OCI-LY1 (cell line): ENCODE measurements around the gene SCN1B.

Experiments
- H2AFZ ChIP-seq: fragments of 200-600 bp; sonication (generic), shearing (Covaris generic); 2 replicates; pipeline ENCODE4 v1.6.0; 2014; ENCODE audit warnings: antibody characterized with exemption, mild to moderate bottlenecking, low read length
- H3F3A ChIP-seq: fragments of 200-600 bp; sonication (generic), shearing (Covaris generic); 2 replicates; pipeline ENCODE4 v1.6.0; 2014; ENCODE audit warnings: mild to moderate bottlenecking, antibody characterized with exemption, low read length, moderate library complexity; ENCODE audit not compliant: insufficient read depth
- H3K27ac ChIP-seq: fragments of 200-600 bp; sonication (generic); 2 replicates; pipeline ENCODE4 v1.5.1; 2014; ENCODE audit warnings: low read length, mixed run types, mild to moderate bottlenecking, low read depth; ENCODE audit not compliant: poor library complexity, severe bottlenecking
- H3K27me3 ChIP-seq: fragments of 200-600 bp; sonication (generic); 2 replicates; pipeline ENCODE4 v1.6.0; 2014; ENCODE audit warnings: antibody characterized with exemption, mild to moderate bottlenecking, low read length, moderate library complexity; ENCODE audit not compliant: insufficient read depth
- H3K36me3 ChIP-seq: fragments of 200-600 bp; sonication (generic); 2 replicates; pipeline ENCODE4 v1.6.1; 2014; ENCODE audit warnings: mild to moderate bottlenecking, antibody characterized with exemption, low read length, moderate library complexity, mixed read lengths; ENCODE audit not compliant: insufficient read depth
- H3K4me1 ChIP-seq: fragments of 200-600 bp; sonication (generic); 2 replicates; pipeline ENCODE4 v1.5.1; 2014; ENCODE audit warnings: mild to moderate bottlenecking, low read length, moderate library complexity; ENCODE audit not compliant: insufficient read depth, severe bottlenecking
- H3K4me2 ChIP-seq: fragments of 200-600 bp; sonication (generic), shearing (Covaris generic); 2 replicates; pipeline ENCODE4 v1.6.1; 2014; ENCODE audit warnings: low read length
- H3K4me3 ChIP-seq: fragments of 200-600 bp; sonication (generic); 2 replicates; pipeline ENCODE4 v1.5.1; 2014; ENCODE audit warnings: low read length, low read depth, mild to moderate bottlenecking, mixed read lengths; ENCODE audit not compliant: poor library complexity, severe bottlenecking
- H3K79me2 ChIP-seq: fragments of 200-600 bp; shearing (Covaris generic); 2 replicates; pipeline ENCODE4 v1.6.1; 2016; ENCODE audit warnings: mixed run types, low read length, mixed read lengths; ENCODE audit not compliant: insufficient read depth
- H3K9ac ChIP-seq: fragments of 200-600 bp; sonication (generic), shearing (Covaris generic); 2 replicates; pipeline ENCODE4 v1.6.1; 2014; ENCODE audit warnings: mild to moderate bottlenecking, low read length, mixed read lengths
- H3K9me2 ChIP-seq: fragments of 200-600 bp; sonication (generic), shearing (Covaris generic); 2 replicates; pipeline ENCODE4 v1.6.1; 2014; ENCODE audit warnings: low read depth, mild to moderate bottlenecking, low read length, mixed read lengths
- H3K9me3 ChIP-seq: fragments of 200-600 bp; shearing (Covaris generic); 2 replicates; pipeline ENCODE4 v1.6.1; 2014; ENCODE audit warnings: low read length, mixed read lengths
- H4K20me1 ChIP-seq: fragments of 200-600 bp; sonication (generic), shearing (Covaris generic); 2 replicates; pipeline ENCODE4 v1.6.0; 2016; ENCODE audit warnings: mild to moderate bottlenecking, low read length; ENCODE audit not compliant: insufficient read depth
- EZH2 ChIP-seq: fragments of 200-600 bp; sonication (generic), shearing (Covaris generic); IDR thresholded peaks from 2 replicates; pipeline ENCODE4 v1.8.0; 2017; ENCODE audit warnings: borderline replicate concordance, mixed run types, mild to moderate bottlenecking, antibody characterized with exemption, low read length, moderate library complexity, mixed read lengths
- TF ChIP-seq, protein P1 (sequence below): fragments of 200-600 bp; sonication (generic), shearing (Covaris generic); IDR thresholded peaks from 2 replicates; pipeline ENCODE4 v1.5.1; 2017; ENCODE audit warnings: mild to moderate bottlenecking, antibody characterized with exemption, low read length, moderate library complexity, mixed read lengths

SCN1B gene

DNA sequence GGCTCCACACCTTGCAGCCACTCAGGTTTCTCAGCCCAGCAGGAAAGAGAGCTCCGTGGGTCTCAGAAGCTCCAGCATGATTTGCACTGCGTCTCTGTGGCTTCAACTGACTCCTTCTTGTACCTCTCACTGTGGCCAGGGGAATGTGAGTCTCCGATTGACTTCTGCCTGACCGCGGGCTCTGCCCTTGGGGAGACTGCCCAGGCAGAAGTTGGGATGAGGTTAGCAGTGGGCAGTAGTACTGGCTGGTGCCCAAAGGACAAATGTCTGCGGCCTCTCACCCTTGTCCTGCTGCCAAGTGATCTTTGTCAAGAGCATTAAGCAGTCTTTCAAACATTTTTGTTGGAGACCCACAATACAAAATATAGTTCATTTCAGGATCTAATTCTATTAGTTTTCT, 50.9 kb downstream of the SCN1B start:
- Histone ChIP-seq H3F3A (no peaks in the 10 kb centered on the region), H2AFZ (no peak overlapping the region), H3K27ac (no peak overlapping the region), H3K27me3 (no peaks in the 10 kb centered on the region), H3K4me3 (no peak overlapping the region), H3K4me1 (peaks cover 14% of the 10 kb centered on the region), H3K9me2 (no peaks in the 10 kb centered on the region), H3K36me3 (no peaks in the 10 kb centered on the region), H3K4me2 (no peak overlapping the region), H3K79me2 (no peaks in the 10 kb centered on the region), H4K20me1 (no peaks in the 10 kb centered on the region), H3K9me3 (no peaks in the 10 kb centered on the region), H3K9ac (no peak overlapping the region)
- no peak for TF ChIP-seq EZH2
- TF ChIP-seq, protein P1, sequence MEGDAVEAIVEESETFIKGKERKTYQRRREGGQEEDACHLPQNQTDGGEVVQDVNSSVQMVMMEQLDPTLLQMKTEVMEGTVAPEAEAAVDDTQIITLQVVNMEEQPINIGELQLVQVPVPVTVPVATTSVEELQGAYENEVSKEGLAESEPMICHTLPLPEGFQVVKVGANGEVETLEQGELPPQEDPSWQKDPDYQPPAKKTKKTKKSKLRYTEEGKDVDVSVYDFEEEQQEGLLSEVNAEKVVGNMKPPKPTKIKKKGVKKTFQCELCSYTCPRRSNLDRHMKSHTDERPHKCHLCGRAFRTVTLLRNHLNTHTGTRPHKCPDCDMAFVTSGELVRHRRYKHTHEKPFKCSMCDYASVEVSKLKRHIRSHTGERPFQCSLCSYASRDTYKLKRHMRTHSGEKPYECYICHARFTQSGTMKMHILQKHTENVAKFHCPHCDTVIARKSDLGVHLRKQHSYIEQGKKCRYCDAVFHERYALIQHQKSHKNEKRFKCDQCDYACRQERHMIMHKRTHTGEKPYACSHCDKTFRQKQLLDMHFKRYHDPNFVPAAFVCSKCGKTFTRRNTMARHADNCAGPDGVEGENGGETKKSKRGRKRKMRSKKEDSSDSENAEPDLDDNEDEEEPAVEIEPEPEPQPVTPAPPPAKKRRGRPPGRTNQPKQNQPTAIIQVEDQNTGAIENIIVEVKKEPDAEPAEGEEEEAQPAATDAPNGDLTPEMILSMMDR, result no peak

DNA sequence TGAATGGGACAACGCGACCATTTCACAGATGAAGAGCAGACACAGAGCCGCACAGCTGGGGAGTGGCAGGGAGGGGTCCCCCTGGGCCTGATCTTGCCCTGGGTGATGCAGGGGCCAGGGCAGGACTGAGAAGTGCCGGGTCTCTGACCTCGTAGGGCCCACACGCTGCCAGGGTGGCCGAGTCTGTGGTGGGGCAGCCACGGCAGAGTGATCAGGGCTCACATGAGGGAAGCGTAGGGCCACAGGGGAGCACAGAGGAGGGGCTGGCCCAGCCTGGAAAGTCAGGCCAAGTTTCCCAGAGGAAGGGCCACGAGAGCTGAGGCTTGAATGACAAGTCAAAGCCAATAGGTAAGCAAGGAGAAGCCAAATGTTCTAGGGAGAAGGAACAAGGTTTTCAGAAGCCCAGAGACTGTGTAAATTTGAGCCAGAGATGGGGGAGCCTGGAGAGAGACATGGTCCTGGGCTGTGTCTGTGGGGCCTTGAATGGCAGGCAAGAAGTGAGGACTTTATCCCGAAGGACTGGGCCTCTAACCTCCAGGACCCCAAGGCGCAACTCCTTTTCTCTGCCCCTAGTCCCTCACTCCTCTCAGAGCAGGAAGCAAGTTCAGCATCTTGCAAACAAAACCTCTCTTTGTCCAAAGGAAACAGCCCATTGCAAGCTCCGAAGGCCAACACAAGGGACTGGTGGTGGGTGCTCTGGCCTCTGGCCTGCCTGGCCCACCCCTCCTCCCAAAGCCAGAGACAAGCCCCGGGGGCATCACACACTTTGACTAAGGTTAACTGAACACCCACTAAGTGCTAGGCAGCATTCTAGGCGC, 53.6 kb downstream of the SCN1B start:
- H3K9ac ChIP-seq, result no peak overlapping the region

DNA sequence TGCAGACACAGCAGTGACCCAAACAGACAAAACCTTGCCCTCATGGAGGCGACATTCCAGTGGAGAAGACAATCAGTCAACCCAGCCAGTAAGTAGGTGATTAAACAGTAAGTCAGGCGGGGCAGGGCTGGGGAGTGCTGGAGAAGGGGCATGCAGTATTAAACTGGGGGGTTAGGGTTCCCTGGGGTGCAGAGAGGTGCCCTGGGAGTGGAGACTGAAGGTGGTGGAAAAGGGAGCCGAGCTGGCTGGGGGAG, 54.2 kb downstream of the SCN1B start:
- H3K4me3 ChIP-seq, result no peak overlapping the region
- H3K4me2 ChIP-seq, result no peak overlapping the region
- no peak overlapping the region for H3K27ac ChIP-seq
- H3K79me2 ChIP-seq, result no peaks in the 10 kb centered on the region
- H3K4me1 ChIP-seq, result peaks cover 21% of the 10 kb centered on the region
- H3K27me3 ChIP-seq, result no peaks in the 10 kb centered on the region
- H3K36me3 ChIP-seq, result no peaks in the 10 kb centered on the region
- no peaks in the 10 kb centered on the region for H4K20me1 ChIP-seq
- H3K9me2 ChIP-seq, result no peaks in the 10 kb centered on the region
- no peaks in the 10 kb centered on the region for H3K9me3 ChIP-seq
- H2AFZ ChIP-seq, result no peak overlapping the region
- H3F3A ChIP-seq, result no peaks in the 10 kb centered on the region
- TF ChIP-seq, protein P1, result no peak
- H3K9ac ChIP-seq, result no peak overlapping the region

More for the DNA sequence above, 53.6 kb downstream of the SCN1B start:
- no peaks in the 10 kb centered on the region for H3K9me3 ChIP-seq
- no peaks in the 10 kb centered on the region for H3K9me2 ChIP-seq
- H3K36me3 ChIP-seq, result no peaks in the 10 kb centered on the region
- no peak overlapping the region for H2AFZ ChIP-seq
- H3F3A ChIP-seq, result no peaks in the 10 kb centered on the region
- H3K79me2 ChIP-seq, result no peaks in the 10 kb centered on the region
- no peaks in the 10 kb centered on the region for H3K27me3 ChIP-seq
- H3K4me3 ChIP-seq, result no peak overlapping the region
- H3K4me1 ChIP-seq, result peaks cover 21% of the 10 kb centered on the region
- no peak overlapping the region for H3K27ac ChIP-seq
- TF ChIP-seq, protein P1, result no peak
- TF ChIP-seq EZH2, result no peak
- no peak overlapping the region for H3K4me2 ChIP-seq
- H4K20me1 ChIP-seq, result no peaks in the 10 kb centered on the region
